Psoas muscle (tissue), 8 donors: Measurements from ENCODE around the gene ISLR2. TPM values are rescaled to one million over a fixed set of nuclear protein-coding genes. Genes with fewer than 3 reads are reported as not detected.
"Not testable (repeated sequence)": the region's sequence is repeated elsewhere in the genome, so short reads cannot be mapped to it uniquely, and the experiment has no call there.

Experiments
- ATAC-seq, 4 donors: fragments of 200-7000 bp; cut with Tn5 transposase; one replicate each; pipeline ENCODE4 v1.9.1; 2020; ENCODE audit warnings: moderate library complexity in 3 of 4, mild to moderate bottlenecking in 2 of 4
- DNase-seq, 2 donors: peaks; one replicate each; pipeline ENCODE4 v3.0.0-alpha.2; 2020
- H3K27ac ChIP-seq: fragments of 200-600 bp; one replicate; pipeline ENCODE4 v1.8.0; 2022
- H3K27me3 ChIP-seq, 3 donors: fragments of 200-600 bp in 1 of 3; one replicate each; pipeline versions ENCODE4 v1.6.1 to v1.8.0; 2013 to 2022; ENCODE audit warnings: low read length in 2 of 3, mild to moderate bottlenecking in 2 of 3, moderate library complexity in 1 of 3; ENCODE audit not compliant: insufficient read depth in 3 of 3
- H3K36me3 ChIP-seq, 2 donors: fragments of 200-600 bp in 1 of 2; one replicate each; pipeline versions ENCODE4 v1.6.1 to v1.8.0; 2013 to 2022; ENCODE audit warnings: low read depth in 1 of 2, mild to moderate bottlenecking in 1 of 2, moderate library complexity in 1 of 2; ENCODE audit not compliant: insufficient read depth in 1 of 2
- H3K4me1 ChIP-seq: fragments of 200-600 bp; one replicate; pipeline ENCODE4 v1.8.0; 2022
- H3K4me3 ChIP-seq: fragments of 200-600 bp; one replicate; pipeline ENCODE4 v1.8.0; 2022; ENCODE audit warnings: mild to moderate bottlenecking
- H3K9me3 ChIP-seq: fragments of 200-600 bp; one replicate; pipeline ENCODE4 v1.8.0; 2022
- WGBS, 3 donors: extraction: QIAGEN DNeasy Blood & Tissue Kit; methylation state at CpG; one replicate each; pipeline versions ENCODE4 v1.1.6 to v1.1.7; 2013; 5-methylcytosine and 5-hydroxymethylcytosine counted together
- intact Hi-C, 2 donors: fragments of 100-400 bp; cut with DNase I; formaldehyde crosslinking; loops; one replicate each; pipeline versions ENCODE4 v1.11.0 to v1.14.2; 2022
- polyA plus RNA-seq, 3 donors: library from polyadenylated mRNA; stranded (reverse); fragments of 200-250 nt; gene quantifications; one replicate each; pipeline ENCODE4 v1.2.3, GENCODE V29; 2013
- total RNA-seq, 4 donors: library from RNA; stranded (reverse); fragmentation: NEBNext Ultra II Directional in 2 of 4; extraction: Animal tissue kit (Norgen Biotek cat#: 25700) in 2 of 4; gene quantifications; one replicate each; pipeline versions ENCODE4 v1.2.1 to v1.2.4, GENCODE V29; 2021 to 2023
- TF ChIP-seq, protein P1 (sequence below): fragments of 200-600 bp; IDR thresholded peaks from one replicate; pipeline ENCODE4 v1.8.0; 2022; ENCODE audit warnings: antibody characterized with exemption
- donor health status: healthy with polysubstance abuse.
- donor health status: DM: no; HTN: no; CAD: no; lungs with moderate emphysema.
- donor health status: Bipolar disorder and iron deficiency.
- donor health status: healthy.
- donor health status: DM: yes; HTN: yes; CAD: no.
- donor health status: DM: no; HTN: no; CAD: no.
- donor health status: DM: no; HTN: no; CAD: no.
- donor health status: DM: yes; HTN: yes; CAD: no.

Gene ISLR2
- total and polyA plus RNA-seq, 7 donors, result 1.1 to 2.2 (median 1.4) TPM

DNA sequence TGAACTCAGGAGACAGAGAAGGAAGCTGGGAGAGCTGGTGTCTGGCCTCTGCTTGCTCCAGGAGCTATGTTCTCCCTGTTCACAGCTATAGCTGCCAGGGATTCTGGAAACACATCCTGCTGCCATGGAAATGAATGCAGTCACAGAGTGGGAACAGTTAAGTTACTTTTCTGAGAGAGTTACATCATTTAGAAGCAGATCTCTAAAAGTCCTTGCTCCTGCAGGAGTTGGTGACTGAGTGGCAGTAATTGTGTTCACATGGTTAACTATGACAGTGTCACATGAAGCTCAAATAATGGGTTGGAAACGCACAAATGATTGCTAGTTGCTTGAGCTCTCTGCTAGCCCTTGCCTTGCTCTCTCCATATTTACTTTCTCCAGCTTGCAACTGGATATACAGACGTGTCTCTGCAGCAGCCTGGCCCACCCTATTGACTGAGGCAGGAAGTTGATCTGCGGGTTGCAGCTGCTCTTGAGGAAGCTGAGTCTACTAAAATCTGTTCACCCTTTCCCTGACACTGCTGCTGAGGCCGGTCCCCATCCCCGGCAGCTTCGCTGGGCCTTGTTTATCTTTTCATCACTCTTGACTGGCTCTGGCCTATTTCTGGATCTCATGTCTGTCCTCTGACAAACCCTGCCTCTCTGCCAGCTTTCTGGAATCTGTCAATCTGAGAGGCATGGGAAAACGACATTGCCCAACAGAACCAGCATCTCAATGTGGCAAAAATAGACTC lies 26.5 kb downstream of the ISLR2 start:
- Histone ChIP-seq H3K4me3 (no peak overlapping the region), H3K27me3 (peaks cover 0 to 4% (median 0%) of the 10 kb centered on the region in 3 donors), H3K4me1 (peaks cover 11% of the 10 kb centered on the region), H3K36me3 (no peaks in the 10 kb centered on the region), H3K27ac (peak overlapping the region; percentile 19), H3K9me3 (no peaks in the 10 kb centered on the region)
- WGBS, 3 donors, result 9 to 14% (median 12%) methylated on average over 7 of the region's 7 CpGs
- DNase-seq (no peak), ATAC-seq (peak; percentile 68 to 95 (median 90))
- TF ChIP-seq, protein P1, sequence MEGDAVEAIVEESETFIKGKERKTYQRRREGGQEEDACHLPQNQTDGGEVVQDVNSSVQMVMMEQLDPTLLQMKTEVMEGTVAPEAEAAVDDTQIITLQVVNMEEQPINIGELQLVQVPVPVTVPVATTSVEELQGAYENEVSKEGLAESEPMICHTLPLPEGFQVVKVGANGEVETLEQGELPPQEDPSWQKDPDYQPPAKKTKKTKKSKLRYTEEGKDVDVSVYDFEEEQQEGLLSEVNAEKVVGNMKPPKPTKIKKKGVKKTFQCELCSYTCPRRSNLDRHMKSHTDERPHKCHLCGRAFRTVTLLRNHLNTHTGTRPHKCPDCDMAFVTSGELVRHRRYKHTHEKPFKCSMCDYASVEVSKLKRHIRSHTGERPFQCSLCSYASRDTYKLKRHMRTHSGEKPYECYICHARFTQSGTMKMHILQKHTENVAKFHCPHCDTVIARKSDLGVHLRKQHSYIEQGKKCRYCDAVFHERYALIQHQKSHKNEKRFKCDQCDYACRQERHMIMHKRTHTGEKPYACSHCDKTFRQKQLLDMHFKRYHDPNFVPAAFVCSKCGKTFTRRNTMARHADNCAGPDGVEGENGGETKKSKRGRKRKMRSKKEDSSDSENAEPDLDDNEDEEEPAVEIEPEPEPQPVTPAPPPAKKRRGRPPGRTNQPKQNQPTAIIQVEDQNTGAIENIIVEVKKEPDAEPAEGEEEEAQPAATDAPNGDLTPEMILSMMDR, result no peak
- intact Hi-C loops, result no loop called here

DNA sequence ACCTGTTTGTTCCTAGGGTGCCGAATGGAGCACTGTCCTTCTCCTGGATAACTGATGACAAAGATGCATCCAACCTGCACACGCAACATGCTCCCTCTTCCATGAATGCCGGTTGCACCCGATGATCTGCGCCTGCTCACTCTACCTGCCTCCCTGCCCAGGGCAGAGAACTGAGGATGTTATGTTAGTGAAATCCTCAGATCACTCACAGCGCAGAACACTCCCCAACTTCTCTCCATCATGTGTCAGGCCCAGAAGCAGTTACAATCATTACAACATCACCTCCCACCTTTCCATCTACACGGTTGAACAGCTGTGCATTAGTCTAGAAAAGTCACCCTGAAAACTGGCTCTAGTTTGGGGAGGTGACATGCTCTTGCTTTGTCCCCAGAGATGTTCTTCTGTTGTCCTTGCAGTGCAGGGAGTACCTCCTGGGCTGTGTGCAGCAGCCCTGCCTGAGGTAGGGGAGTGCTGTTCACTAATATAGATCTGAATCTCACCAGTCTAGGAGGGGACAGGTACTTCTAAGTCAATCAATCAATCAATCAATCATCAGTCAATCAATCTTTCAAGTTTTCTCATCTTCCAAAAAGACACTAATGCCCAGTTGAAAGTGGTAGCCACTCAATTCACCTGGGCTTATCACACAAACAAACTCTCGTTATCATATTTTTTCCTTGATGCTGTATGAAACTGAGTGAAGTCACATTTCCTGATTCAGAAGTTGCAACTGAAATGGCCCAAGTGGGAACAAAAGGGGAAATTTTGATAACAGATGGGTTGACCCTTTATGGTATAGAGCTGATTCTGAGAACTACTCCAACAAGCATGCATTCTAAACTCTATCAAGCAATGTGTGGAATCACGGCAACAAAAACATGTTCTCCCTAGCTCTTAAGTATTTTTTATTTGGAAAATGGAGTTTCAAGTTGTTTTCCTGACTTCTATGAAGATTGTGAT lies 27.8 kb downstream of the ISLR2 start:
- intact Hi-C loops, result no loop called here
- H3K27ac ChIP-seq, result no peak overlapping the region

DNA sequence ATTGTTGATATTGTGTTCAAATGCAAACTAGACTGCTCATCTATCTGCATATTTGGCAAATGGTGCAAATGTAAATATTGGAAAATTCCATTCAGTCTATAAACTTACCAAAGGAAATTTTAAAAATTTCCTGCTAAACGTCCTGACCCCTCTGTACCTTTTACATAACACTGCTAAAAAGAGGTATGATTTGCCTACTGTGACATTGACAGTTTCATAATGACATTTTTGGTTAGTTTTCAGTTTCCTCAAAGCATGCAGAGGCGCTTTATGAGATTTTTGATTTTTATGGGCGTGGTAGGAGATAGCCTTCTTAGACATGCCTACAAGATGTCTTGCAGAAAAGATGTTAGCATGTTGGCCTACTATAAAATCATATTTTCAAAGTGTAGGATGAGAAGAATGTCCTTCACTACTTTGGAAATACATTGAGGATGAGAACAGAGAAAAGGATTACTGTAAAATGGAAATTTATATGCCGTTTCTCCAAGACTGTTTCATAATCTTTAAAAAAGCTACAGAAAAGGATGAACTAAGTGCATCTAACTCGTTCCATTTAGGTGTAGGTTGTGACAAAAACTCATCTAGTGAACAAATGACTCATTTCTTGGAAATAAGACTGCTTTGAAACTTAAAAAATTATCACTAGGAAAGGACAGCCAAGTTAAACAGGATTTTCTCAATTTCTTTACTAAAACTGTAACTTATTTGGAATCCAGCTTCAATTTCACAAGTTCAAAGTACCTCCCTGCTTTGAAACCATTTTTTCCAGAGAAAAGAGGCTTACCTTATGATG lies 28.7 kb downstream of the ISLR2 start:
- Histone ChIP-seq H3K27me3 (no peaks in the 10 kb centered on the region), H3K27ac (no peak overlapping the region), H3K36me3 (no peaks in the 10 kb centered on the region), H3K4me3 (no peak overlapping the region), H3K4me1 (peaks cover 11% of the 10 kb centered on the region), H3K9me3 (no peaks in the 10 kb centered on the region)
- ATAC-seq (no peak), DNase-seq (no peak)
- 77 to 78% (median 77%) methylated on average over 5 of the region's 5 CpGs for WGBS, 3 donors
- intact Hi-C loops, result no loop called here
- TF ChIP-seq, protein P1, result no peak

More for the DNA sequence above, 27.8 kb downstream of the ISLR2 start:
- Histone ChIP-seq H3K36me3 (no peaks in the 10 kb centered on the region), H3K27me3 (peaks cover 0 to 4% (median 0%) of the 10 kb centered on the region in 3 donors), H3K9me3 (no peaks in the 10 kb centered on the region), H3K4me3 (no peak overlapping the region), H3K4me1 (peaks cover 11% of the 10 kb centered on the region)
- WGBS, 3 donors, result 85 to 92% (median 85%) methylated on average over 9 of the region's 9 CpGs
- ATAC-seq, result no peak
- DNase-seq, result no peak
- TF ChIP-seq, protein P1, result no peak

DNA sequence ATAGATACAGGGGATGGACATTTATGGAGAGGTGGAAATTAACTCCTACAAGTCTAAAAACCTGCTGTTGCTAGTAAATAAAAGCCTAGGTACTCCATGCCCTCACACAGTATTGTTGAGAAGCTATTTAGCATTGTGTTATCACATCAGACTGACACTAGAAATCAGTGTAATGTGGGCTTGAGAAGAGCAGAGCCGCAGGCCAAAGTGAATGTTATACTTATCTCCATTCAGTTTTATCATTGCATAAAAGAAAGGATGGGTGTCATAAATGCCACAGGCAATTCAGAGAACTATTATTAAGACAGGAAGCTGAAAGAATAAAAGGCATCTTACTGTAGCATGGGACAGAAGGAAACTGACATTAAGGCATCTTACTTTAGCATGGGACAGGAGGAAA lies 29.4 kb downstream of the ISLR2 start:
- no peaks in the 10 kb centered on the region for H3K9me3 ChIP-seq
- ATAC-seq (no peak), DNase-seq (no peak)
- H3K27me3 ChIP-seq, result no peaks in the 10 kb centered on the region
- peaks cover 11% of the 10 kb centered on the region for H3K4me1 ChIP-seq
- no peaks in the 10 kb centered on the region for H3K36me3 ChIP-seq
- 93 to 98% (median 94%) methylated on average over 1 of the region's 1 CpG for WGBS, 3 donors
- H3K27ac ChIP-seq, result no peak overlapping the region
- H3K4me3 ChIP-seq, result no peak overlapping the region
- TF ChIP-seq, protein P1, result no peak
- intact Hi-C loops, result no loop called here

DNA sequence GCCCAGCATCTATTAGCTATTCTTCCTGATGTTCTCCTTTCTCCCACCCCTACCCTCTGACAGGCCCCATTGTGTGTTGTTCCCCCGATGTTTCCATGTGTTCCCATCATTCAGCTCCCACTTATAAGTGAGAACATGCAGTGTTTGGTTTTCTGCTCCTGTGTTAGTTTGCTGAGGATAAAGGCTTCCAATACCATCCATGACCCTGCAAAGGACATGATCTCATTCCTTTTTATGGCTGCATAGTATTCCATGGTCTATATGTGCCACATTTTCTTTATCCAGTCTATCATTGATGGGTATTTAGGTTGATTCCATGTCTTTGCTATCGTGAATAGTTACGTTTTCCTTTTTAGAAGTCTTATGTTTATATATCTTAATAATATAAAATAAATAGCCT lies 30.0 kb downstream of the ISLR2 start:
- ATAC-seq, H3K27ac ChIP-seq, H3K36me3 ChIP-seq, intact Hi-C loops, H3K27me3 ChIP-seq, H3K4me3 ChIP-seq, H3K9me3 ChIP-seq, DNase-seq: not testable (repeated sequence)
- WGBS, 3 donors, result 92 to 94% (median 92%) methylated on average over 3 of the region's 3 CpGs
- H3K4me1 ChIP-seq, result peaks cover 11% of the 10 kb centered on the region

DNA sequence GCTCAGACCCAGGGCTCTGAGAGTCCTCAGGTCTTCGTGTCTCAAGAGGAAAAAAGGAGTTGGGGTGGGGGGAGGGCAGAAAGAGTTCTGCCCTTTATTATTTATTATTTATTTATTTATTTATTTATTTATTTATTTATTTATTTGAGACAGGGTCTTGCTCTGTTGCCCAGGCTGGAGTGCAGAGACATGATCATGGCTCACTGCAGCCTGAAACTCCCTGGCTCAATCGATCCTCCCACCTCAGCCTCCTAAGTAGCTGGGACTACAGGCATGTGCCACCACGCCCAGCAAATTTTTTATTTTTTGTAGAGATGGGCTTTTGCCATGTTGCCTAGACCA lies 31.8 kb downstream of the ISLR2 start:
- ATAC-seq, H3K4me1 ChIP-seq, DNase-seq, H3K4me3 ChIP-seq, H3K36me3 ChIP-seq, H3K27ac ChIP-seq, H3K27me3 ChIP-seq, H3K9me3 ChIP-seq, intact Hi-C loops: not testable (repeated sequence)
- WGBS, 3 donors, result 75 to 87% (median 77%) methylated on average over 3 of the region's 3 CpGs
